GM23338 (cell line): ENCODE measurements around the gene OR52R1. TPM values are rescaled to one million over a fixed set of nuclear protein-coding genes. Genes with fewer than 3 reads are reported as not detected.

Experiments
- ATAC-seq: fragments of 200-7000 bp; cut with Tn5 transposase; 3 replicates; pipeline ENCODE4 v1.9.1; 2020
- DNase-seq: peaks from one replicate; pipeline ENCODE4 v3.0.0-alpha.2; 2015; ENCODE audit warnings: low spot score
- H2AFZ ChIP-seq: fragments of 200-600 bp; sonication (generic); 2 replicates; pipeline ENCODE4 v1.8.0; 2016; ENCODE audit warnings: antibody characterized with exemption, mild to moderate bottlenecking, moderate library complexity
- H3F3A ChIP-seq: fragments of 200-600 bp; sonication (generic); replicated peaks from 2 replicates; pipeline ENCODE4 v1.8.0; 2017; ENCODE audit warnings: antibody characterized with exemption, mixed run types, low read depth
- H3K27ac ChIP-seq: fragments of 200-600 bp; sonication (generic); 2 replicates; pipeline ENCODE4 v1.6.1; 2016; ENCODE audit warnings: low read depth
- H3K27me3 ChIP-seq: fragments of 200-600 bp; sonication (generic); 2 replicates; pipeline ENCODE4 v1.8.0; 2016; ENCODE audit warnings: mild to moderate bottlenecking, mixed run types, moderate library complexity; ENCODE audit not compliant: insufficient read depth
- H3K36me3 ChIP-seq: fragments of 200-600 bp; sonication (generic); 2 replicates; pipeline ENCODE4 v1.8.0; 2016; ENCODE audit warnings: mild to moderate bottlenecking; ENCODE audit not compliant: insufficient read depth
- H3K4me1 ChIP-seq: fragments of 200-600 bp; sonication (generic); 2 replicates; pipeline ENCODE4 v1.8.0; 2016; ENCODE audit warnings: mild to moderate bottlenecking, moderate library complexity; ENCODE audit not compliant: insufficient read depth
- H3K4me2 ChIP-seq: fragments of 200-600 bp; sonication (generic); 2 replicates; pipeline ENCODE4 v1.7.1; 2017; ENCODE audit warnings: mixed run types
- H3K4me3 ChIP-seq: fragments of 200-600 bp; sonication (generic); 2 replicates; pipeline ENCODE4 v1.6.1; 2016; ENCODE audit warnings: mixed run types
- H3K79me2 ChIP-seq: fragments of 200-600 bp; sonication (generic); replicated peaks from 2 replicates; pipeline ENCODE4 v1.8.0; 2017; ENCODE audit warnings: mild to moderate bottlenecking; ENCODE audit not compliant: insufficient read depth
- H3K9me2 ChIP-seq: fragments of 200-600 bp; sonication (generic); 2 replicates; pipeline ENCODE4 v1.8.0; 2017; ENCODE audit not compliant: insufficient read depth
- H4K20me1 ChIP-seq: fragments of 200-600 bp; sonication (generic); replicated peaks from 2 replicates; pipeline ENCODE4 v1.8.0; 2017; ENCODE audit warnings: mild to moderate bottlenecking; ENCODE audit not compliant: insufficient read depth
- H3K27ac Mint-ChIP-seq: 2 replicates; pipeline ENCODE4 v1.8.0; 2020; ENCODE audit warnings: inconsistent platforms, mild to moderate bottlenecking, moderate library complexity, mixed read lengths
- H3K27me3 Mint-ChIP-seq: 3 replicates; pipeline ENCODE4 v1.8.0; 2022; ENCODE audit warnings: low read depth, mild to moderate bottlenecking, moderate library complexity, mixed read lengths, inconsistent platforms; ENCODE audit not compliant: insufficient read depth, poor library complexity
- H3K36me3 Mint-ChIP-seq: 3 replicates; pipeline ENCODE4 v1.8.0; 2021; ENCODE audit warnings: low read depth, mild to moderate bottlenecking, inconsistent platforms, moderate library complexity, mixed read lengths
- H3K4me1 Mint-ChIP-seq: 3 replicates; pipeline ENCODE4 v1.8.0; 2020; ENCODE audit warnings: mild to moderate bottlenecking, inconsistent platforms, mixed read lengths
- H3K4me3 Mint-ChIP-seq: 3 replicates; pipeline ENCODE4 v1.8.0; 2021; ENCODE audit warnings: moderate library complexity, mild to moderate bottlenecking, inconsistent platforms, mixed read lengths
- H3K9me3 Mint-ChIP-seq: 3 replicates; pipeline ENCODE4 v1.8.0; 2020; ENCODE audit warnings: moderate library complexity, mild to moderate bottlenecking, inconsistent platforms, mixed read lengths
- CREB1 ChIP-seq: fragments of 250-450 bp; sonication (Bioruptor Pico); IDR thresholded peaks from 2 replicates; pipeline ENCODE4 v1.5.0; 2020; ENCODE audit warnings: low read depth, mild to moderate bottlenecking, moderate library complexity
- CTCF ChIP-seq, 2 experiments: fragments of 200-600 bp in 1 of 2; sonication (generic) in 1 of 2; conservative IDR thresholded peaks; 2 replicates each; pipeline versions ENCODE4 v1.5.1 to v1.6.1; 2016 to 2017; ENCODE audit warnings: antibody characterized with exemption in 2 of 2, low read depth in 2 of 2, mild to moderate bottlenecking in 2 of 2, moderate library complexity in 1 of 2
- ETS1 ChIP-seq: IDR thresholded peaks from 2 replicates; pipeline ENCODE4 v1.6.1; 2016; ENCODE audit warnings: antibody characterized with exemption
- EZH2 ChIP-seq: fragments of 200-600 bp; sonication (generic); IDR thresholded peaks from one replicate; pipeline ENCODE4 v1.8.0; 2017; ENCODE audit warnings: antibody characterized with exemption, mild to moderate bottlenecking, low read depth; ENCODE audit not compliant: unreplicated experiment
- EZH2phosphoT487 ChIP-seq: fragments of 200-600 bp; sonication (generic); IDR thresholded peaks from one replicate; pipeline ENCODE4 v1.8.1; 2018; ENCODE audit warnings: antibody characterized with exemption; ENCODE audit not compliant: unreplicated experiment
- NANOG ChIP-seq: IDR thresholded peaks from 2 replicates; pipeline ENCODE4 v1.6.1; 2016; ENCODE audit warnings: antibody characterized with exemption, borderline replicate concordance
- REST ChIP-seq: IDR thresholded peaks from one replicate; pipeline ENCODE4 v1.6.1; 2018; ENCODE audit warnings: antibody characterized with exemption; ENCODE audit not compliant: unreplicated experiment
- STAT1 ChIP-seq: IDR thresholded peaks from one replicate; pipeline ENCODE4 v1.6.1; 2016; ENCODE audit warnings: antibody characterized with exemption; ENCODE audit not compliant: unreplicated experiment
- ZNF114 ChIP-seq: fragments of 250-450 bp; sonication (Bioruptor Pico); IDR thresholded peaks from 2 replicates; pipeline ENCODE4 v1.5.0; 2020; ENCODE audit warnings: mild to moderate bottlenecking, moderate library complexity
- ZNF331 ChIP-seq: fragments of 250-450 bp; sonication (Bioruptor Pico); IDR thresholded peaks from 2 replicates; pipeline ENCODE4 v1.5.0; 2020; ENCODE audit warnings: low read depth, mild to moderate bottlenecking, moderate library complexity
- ZNF462 ChIP-seq: fragments of 250-450 bp; sonication (Bioruptor Pico); IDR thresholded peaks from 2 replicates; pipeline ENCODE4 v1.5.0; 2020; ENCODE audit warnings: mild to moderate bottlenecking, moderate library complexity
- polyA plus RNA-seq: library from polyadenylated mRNA; unstranded; fragments of >200 nt; fragmentation: Nextera tagmentation; extraction: Ambion mirVana; gene quantifications from 2 replicates; pipeline ENCODE4 v1.2.1, GENCODE V29; 2016
- total RNA-seq: library from RNA; depleted of rRNA; stranded (reverse); fragments of >200 nt; shearing (Covaris generic); gene quantifications from 2 replicates; pipeline ENCODE4 v1.2.3, GENCODE V29; 2014

The OR52R1 gene
- total and polyA plus RNA-seq, 2 experiments from 2014 or later = not detected

- H3K27ac Mint-ChIP-seq = no peak overlapping the region
- H4K20me1 ChIP-seq = no peaks in the 10 kb centered on the region
- H3K9me3 Mint-ChIP-seq = no peaks in the 10 kb centered on the region
- H3K27ac ChIP-seq = no peak overlapping the region
- no peak for TF ChIP-seq ZNF462 (CRISPR knock-in tag)
- TF ChIP-seq EZH2 = no peak
- no peak for TF ChIP-seq REST
- TF ChIP-seq NANOG = no peak
- TF ChIP-seq ZNF114 (CRISPR knock-in tag) = no peak
- no peak for TF ChIP-seq STAT1
- TF ChIP-seq CREB1 = no peak
- no peak for TF ChIP-seq CTCF (conservative IDR thresholded peaks at IDR 0.05; ENCODE audit: low read depth in 2 of 2)
- no peak for TF ChIP-seq EZH2phosphoT487
- no peak for TF ChIP-seq ETS1
- no peak for TF ChIP-seq ZNF331
- no peaks in the 10 kb centered on the region for H3K36me3 Mint-ChIP-seq
- H3K4me1 Mint-ChIP-seq = peaks cover 4% of the 10 kb centered on the region; the same call in 2 of the 3 replicates
- no peak for DNase-seq
- H3K27me3 ChIP-seq = no peaks in the 10 kb centered on the region
- H3K4me3 Mint-ChIP-seq = no peak overlapping the region
- no peaks in the 10 kb centered on the region for H3F3A ChIP-seq
- H3K9me2 ChIP-seq = no peaks in the 10 kb centered on the region
- no peak overlapping the region for H3K4me2 ChIP-seq
- no peaks in the 10 kb centered on the region for H3K27me3 Mint-ChIP-seq
- H3K79me2 ChIP-seq = no peaks in the 10 kb centered on the region
- H3K36me3 ChIP-seq = no peaks in the 10 kb centered on the region
- H3K4me1 ChIP-seq = no peaks in the 10 kb centered on the region
- no peak for ATAC-seq
- H2AFZ ChIP-seq = no peak overlapping the region
- no peak overlapping the region for H3K4me3 ChIP-seq
Measured at GRCh38 chr11:4809246-4809645, 5.1 kb upstream of the OR52R1 start.
